Upper lobe of left lung (tissue), 4 donors: Measurements from ENCODE around the gene ADAMTS12.

Experiments used
- EP300 ChIP-seq, 4 donors: sonication (generic); formaldehyde crosslinking; IDR thresholded peaks; one replicate each; pipeline ENCODE4 v1.5.1; 2017; ENCODE audit warnings: antibody characterized with exemption in 4 of 4, control low read depth in 2 of 4
- POLR2A ChIP-seq, 4 donors: fragments of 450-650 bp; IDR thresholded peaks; one replicate each; pipeline ENCODE4 v1.5.1; 2016 to 2017; ENCODE audit warnings: antibody characterized with exemption in 4 of 4, mild to moderate bottlenecking in 2 of 4
- POLR2AphosphoS5 ChIP-seq, 2 donors: sonication (generic); formaldehyde crosslinking; IDR thresholded peaks; one replicate each; pipeline ENCODE4 v1.5.1; 2017; ENCODE audit warnings: antibody characterized with exemption in 2 of 2
- TF ChIP-seq, protein P1 (sequence below), 6 experiments: fragments of 450-650 bp in 4 of 6; fragments of 200-600 bp in 2 of 6; sonication (generic) in 2 of 6; IDR thresholded peaks; one replicate each; pipeline ENCODE4 v1.5.1; 2016 to 2019; ENCODE audit warnings: antibody characterized with exemption in 6 of 6

- TF ChIP-seq POLR2A (IDR thresholded peaks at IDR 0.05): no peak
- TF ChIP-seq, protein P1, sequence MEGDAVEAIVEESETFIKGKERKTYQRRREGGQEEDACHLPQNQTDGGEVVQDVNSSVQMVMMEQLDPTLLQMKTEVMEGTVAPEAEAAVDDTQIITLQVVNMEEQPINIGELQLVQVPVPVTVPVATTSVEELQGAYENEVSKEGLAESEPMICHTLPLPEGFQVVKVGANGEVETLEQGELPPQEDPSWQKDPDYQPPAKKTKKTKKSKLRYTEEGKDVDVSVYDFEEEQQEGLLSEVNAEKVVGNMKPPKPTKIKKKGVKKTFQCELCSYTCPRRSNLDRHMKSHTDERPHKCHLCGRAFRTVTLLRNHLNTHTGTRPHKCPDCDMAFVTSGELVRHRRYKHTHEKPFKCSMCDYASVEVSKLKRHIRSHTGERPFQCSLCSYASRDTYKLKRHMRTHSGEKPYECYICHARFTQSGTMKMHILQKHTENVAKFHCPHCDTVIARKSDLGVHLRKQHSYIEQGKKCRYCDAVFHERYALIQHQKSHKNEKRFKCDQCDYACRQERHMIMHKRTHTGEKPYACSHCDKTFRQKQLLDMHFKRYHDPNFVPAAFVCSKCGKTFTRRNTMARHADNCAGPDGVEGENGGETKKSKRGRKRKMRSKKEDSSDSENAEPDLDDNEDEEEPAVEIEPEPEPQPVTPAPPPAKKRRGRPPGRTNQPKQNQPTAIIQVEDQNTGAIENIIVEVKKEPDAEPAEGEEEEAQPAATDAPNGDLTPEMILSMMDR (IDR thresholded peaks at IDR 0.05): no peak
- TF ChIP-seq EP300 (IDR thresholded peaks at IDR 0.05): no peak
- no peak for TF ChIP-seq POLR2AphosphoS5 (IDR thresholded peaks at IDR 0.05)
These were observed 59.2 kb downstream of the ADAMTS12 start for GRCh38 chr5:33832404-33833236.
